ENCODE measurements around the gene GJD4.

GJD4 gene

DNA sequence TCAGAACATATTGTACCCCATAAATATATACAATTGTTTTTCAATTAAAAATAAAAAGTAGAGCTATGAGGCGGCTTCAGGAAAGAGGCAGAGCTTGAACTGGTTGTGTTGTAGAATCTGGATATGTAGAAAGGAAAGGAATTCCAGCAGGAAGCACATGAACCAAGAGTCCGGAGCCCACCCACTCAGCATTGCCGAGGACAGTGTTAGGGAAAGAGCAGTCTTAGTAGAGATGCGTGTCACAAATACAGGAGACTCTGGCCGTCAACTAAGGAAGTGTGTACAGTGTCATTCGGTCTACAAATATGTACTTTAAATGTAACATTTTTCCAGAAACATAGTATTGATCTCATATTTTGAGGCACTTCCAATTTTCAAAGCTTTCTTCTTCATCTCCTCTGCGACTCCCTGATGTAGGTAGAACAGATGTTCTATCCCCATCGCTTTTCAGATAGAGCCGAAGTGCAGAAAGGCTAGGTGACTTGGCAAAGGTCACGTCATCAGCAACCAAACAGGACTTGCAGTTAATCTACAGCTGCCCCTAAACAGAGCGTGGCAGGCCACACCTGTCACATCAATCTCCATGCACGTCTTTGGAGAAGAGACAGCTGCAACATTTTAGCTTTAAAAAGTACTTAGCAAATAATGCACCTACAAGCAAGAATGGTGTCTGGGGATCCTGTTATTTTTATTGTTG is 25.3 kb upstream of the GJD4 start:
- no peak for DNase-seq

DNA sequence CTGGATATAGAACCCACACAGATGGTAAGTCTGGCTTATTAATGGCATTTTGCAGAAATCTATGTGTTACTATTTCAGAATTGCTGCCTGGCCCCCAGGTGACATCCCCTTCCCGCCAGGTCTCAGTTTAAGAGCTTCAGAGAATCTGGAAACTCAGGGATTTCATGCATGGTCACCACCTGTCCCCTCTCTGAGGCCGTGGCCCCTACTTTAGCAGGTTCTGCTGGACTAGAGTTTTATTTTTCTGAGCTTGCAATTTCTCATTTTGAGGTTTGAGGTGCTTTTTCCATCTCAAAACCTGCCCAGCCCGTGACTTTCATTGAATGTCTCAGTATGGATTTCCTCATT is 24.7 kb upstream of the GJD4 start:
- no peak for DNase-seq

DNA sequence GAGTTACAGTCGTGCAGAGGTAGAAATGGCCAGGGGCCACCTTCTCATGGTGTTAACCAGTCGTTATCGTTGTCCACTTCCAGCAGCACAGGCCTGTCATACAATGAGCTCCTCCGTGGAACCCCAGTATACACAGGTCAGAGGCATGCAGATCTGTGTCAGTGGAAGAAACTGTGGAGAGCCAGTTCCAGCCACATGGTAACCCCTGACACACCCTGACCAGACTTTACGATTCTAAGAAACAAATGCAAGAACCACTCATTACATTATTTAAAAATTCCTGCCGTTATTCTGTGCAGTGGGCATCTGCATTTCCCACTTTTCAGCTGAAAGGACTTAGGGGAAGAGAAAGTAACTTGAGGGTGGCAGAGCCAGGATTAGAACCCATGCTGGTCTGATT is 23.5 kb upstream of the GJD4 start:
- no peak for DNase-seq

DNA sequence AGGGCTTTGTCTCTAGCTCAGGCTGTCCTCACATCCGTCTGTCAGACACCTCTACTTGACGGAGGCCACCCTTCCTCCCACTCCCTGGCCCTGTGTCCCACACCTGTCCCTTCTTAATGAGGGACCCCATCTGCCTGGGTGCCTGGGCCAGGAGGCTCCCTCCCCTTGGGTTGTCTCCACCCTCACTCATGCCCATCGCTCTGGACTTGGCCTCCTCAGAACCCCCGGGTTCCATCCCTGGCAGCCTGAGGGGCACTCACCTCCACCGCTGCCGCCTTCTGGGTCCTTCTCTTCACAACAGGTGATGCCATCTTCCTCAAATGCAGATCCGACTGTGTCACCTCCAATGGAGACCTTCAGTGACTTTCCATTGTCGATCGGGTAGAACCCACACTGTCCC is 20.2 kb upstream of the GJD4 start:
- DNase-seq, result no peak

DNA sequence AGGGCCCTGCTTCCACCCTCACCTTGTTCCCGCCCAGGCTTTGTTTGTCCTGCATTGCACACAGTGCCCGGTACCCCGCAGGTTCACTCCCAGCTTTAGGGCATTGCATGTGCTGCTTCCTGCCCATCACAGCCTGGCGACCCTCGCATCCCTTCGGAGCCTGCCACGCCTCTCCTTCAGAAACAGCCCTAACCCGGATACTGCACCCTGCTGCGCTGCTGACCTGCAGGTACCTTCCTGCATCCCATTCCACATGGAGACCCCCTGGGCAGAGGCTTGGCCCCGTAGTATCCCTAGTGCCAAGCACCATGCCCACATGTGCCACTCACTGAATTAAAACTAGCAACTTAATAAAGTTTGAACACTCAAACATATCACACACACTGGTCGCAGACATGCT is 19.8 kb upstream of the GJD4 start:
- DNase-seq, result no peak

DNA sequence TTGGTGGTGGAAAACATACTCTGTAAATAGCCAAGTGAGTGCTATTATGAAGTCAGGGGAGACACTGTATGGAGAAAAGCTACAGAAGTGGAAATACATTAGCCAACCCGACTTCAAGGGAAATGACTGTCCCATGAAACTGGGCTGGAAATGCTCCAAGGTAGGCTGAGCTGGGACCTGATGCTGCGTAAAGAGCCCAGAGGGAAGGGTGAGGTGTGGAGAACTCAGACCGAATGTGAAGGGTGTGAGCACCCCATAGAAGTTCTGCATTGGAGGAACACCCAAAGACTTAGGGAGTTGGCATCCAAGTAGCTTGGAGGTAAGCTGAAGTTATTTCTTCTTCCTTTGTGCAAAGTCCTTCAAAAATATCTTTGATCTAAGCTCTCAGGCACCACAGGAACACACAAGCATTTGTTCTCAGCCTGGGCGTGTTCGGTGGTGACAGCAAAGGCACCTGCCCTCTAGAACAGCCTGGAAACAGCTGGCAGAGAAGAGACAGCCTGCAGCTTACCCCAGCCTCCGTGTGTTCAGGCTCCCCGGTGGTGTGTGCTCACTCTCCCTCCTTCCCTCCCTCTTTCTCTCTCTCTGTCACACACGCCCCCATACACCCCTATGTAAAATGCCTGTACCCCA is 19.1 kb upstream of the GJD4 start:
- no peak for DNase-seq

DNA sequence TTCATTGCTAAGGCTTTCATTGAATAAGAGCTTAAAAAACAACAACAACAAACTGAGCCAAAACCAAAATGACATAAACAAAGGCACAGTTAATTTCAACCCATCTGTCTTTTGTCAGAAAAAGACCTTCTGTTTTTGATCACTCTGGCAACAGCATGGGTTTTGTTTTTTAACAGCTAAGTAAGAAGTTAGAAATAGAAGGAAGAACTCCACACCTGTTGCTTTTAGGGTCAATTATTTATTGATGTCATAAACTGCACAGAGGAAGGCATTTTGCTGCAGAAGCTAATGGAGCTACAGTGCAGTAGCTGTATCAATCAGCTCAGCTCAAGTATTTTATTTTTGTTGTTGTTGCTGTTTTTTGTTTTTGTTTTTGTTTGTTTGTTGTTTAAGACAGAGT is 16.3 kb upstream of the GJD4 start:
- no peak for DNase-seq

DNA sequence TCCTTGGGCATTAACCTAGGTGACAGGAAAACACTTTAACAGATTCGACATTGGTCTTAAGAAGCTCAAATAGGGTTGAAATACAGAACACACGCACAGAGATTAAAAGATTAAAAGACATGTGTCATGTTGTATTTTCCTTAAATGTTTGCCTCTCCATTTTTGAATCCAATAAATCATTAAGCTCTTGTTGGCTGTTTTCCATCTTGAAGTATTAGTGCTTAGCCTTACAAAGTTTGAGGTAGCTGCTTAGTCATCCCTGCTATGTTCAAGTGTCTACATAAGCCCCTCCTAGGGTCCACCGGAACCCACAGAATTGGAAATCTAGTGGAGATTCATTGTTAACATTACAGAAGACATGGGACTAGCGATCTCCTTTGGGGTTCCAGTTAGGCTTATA is 12.7 kb upstream of the GJD4 start:
- no peak for DNase-seq

DNA sequence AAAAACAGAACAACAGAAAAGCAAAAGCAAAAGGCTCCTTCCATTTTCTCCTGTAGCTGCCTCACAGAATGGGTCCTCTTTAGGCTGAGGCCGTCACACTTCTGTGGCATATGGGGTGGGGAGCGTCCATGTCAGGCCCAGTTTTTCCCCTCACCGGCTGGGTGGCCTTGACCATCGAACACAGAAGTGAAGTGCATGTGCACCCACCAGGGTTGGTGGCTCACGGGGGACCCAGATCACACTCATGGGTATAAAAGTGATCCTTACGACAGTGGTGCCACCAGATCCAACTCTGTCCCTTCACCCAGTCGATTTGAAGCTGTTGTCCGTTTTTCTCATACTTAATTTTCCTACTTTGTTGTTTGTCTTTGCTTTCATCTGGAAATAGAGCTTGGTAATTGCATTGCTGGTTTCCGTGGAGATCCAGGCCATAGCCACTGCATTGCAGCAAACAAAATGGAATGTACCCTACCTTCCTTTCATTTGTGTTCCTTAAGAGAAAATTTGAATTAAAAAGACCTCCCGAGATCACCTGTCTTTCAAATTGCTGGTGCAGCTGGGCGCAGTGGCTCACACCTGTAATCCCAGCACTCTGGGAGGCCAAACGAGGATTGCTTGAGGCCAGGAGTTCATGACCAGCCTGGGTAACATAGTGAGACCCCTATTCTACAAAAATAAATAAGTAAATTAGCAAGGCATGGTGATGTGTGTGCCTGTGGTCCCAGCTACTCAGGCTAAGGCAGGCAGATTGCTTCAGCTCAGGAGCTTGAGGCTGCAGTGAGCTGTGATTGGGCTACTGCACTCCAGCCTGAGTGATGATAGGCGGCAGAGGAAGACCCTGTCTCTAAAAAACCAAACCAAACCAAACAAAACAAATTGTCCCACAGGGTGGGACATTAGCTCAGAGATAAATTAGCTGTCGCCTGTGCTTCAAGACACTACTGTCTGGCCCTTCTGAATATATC is 10.7 kb upstream of the GJD4 start:
- DNase-seq, result no peak

DNA sequence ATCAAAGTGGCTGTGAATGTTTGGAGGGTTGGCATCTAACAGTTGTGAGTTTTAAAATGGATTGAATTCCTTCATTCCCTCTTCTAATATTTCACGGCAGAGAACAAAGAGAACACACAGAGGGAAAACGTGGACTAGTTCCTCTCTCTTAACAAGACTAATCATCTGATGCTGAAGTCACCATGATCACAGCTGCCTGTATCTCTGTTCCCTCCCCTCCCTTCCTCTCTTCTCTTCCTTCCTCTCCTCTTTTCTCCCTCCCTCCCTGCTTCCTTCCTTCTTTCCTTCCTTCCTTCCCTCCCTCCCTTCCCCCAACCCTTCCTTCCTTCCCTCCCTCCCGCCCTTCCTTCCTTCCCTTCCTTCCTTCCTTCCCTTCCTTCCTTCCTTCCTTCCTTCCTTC is 10.0 kb upstream of the GJD4 start:
- DNase-seq, result no peak

DNA sequence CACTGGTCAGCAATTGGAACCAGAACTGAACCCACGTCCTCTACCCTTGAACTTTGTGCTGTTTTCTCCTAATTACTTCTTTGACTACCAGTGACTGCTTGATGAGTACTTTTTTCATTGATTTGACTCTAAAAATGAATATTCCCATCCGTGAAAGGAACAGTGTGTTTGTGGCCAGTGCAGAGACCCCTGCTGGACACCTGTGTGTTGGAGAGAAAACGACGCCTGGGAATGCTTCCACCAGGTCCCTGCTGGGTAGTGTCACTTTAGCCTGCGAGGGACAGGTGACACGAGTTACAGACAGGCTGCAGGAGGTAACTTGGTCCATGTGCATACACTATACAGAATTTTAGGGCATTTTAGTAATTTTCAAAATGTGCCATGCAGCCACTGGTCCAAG is 6.8 kb upstream of the GJD4 start:
- DNase-seq, result no peak

DNA sequence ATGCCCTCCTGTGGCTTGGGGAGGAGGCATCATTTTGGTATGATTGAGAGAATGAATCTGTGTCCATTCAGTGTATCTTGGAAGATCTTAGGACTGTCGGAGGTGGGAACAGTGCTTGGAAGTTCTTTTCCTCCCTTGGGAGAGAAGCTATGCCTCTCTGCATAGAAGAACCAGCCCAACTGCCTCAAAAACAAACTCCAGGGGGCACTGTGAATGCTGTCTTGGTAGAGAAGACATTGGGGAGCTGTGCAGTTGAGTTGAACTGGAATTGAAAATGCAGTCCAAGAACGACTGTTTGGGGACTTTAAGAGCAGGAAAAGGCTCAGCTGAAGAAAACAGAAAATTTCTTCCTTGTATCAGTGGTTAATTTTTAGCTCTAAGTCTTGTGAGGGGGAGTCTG is 4.9 kb upstream of the GJD4 start:
- no peak for DNase-seq

DNA sequence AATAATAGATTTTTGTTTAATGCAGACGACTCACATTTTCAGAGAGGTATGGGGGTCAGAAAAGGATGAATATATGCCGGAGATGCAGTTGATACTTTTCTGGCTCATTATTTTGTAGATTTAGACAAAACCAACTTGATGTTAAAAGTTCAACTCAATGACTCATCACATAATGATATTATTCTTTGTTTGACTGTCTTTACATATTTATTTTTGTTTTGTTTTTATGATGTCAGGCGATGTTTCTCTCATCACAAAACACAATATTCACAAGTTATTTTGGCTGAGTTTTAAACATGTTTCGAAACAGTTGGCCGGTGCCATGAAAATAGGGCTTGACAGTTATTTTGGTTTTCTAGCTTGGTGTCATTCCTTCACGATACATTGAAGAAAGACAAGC is 1.3 kb downstream of the GJD4 start:
- no peak for DNase-seq

DNA sequence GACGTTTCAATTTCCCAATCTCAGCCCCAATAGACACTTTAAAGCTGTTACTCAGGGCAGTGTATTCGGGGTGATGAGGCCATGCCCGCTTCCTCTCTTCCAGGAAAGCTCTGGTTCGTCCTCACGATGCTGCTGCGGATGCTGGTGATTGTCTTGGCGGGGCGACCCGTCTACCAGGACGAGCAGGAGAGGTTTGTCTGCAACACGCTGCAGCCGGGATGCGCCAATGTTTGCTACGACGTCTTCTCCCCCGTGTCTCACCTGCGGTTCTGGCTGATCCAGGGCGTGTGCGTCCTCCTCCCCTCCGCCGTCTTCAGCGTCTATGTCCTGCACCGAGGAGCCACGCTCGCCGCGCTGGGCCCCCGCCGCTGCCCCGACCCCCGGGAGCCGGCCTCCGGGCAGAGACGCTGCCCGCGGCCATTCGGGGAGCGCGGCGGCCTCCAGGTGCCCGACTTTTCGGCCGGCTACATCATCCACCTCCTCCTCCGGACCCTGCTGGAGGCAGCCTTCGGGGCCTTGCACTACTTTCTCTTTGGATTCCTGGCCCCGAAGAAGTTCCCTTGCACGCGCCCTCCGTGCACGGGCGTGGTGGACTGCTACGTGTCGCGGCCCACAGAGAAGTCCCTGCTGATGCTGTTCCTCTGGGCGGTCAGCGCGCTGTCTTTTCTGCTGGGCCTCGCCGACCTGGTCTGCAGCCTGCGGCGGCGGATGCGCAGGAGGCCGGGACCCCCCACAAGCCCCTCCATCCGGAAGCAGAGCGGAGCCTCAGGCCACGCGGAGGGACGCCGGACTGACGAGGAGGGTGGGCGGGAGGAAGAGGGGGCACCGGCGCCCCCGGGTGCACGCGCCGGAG is 2.6 kb downstream of the GJD4 start:
- no peak for DNase-seq

DNA sequence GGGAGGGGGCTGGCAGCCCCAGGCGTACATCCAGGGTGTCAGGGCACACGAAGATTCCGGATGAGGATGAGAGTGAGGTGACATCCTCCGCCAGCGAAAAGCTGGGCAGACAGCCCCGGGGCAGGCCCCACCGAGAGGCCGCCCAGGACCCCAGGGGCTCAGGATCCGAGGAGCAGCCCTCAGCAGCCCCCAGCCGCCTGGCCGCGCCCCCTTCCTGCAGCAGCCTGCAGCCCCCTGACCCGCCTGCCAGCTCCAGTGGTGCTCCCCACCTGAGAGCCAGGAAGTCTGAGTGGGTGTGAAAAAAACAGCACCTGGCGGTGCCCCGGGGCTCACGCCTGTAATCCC is 3.2 kb downstream of the GJD4 start:
- no peak for DNase-seq

DNA sequence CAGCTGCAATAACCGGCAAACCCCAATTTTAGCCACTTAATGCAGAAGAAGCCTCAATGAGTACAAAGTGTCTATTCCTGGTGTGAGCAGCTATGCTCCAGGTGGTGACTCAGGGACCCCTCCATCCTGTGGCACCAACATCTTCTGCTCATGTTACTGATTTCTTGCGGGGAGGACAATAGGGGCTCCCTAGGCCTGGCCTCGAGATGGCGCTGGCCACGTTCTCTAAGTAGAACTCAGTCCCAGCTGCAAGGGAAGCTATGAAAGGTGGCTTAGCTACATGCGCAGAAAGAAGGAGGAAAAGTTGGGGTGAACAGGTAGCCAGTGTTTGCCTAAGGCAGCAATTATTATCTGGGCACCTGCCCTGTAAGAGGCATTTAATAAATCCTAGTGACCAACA is 6.6 kb downstream of the GJD4 start:
- no peak for DNase-seq

DNA sequence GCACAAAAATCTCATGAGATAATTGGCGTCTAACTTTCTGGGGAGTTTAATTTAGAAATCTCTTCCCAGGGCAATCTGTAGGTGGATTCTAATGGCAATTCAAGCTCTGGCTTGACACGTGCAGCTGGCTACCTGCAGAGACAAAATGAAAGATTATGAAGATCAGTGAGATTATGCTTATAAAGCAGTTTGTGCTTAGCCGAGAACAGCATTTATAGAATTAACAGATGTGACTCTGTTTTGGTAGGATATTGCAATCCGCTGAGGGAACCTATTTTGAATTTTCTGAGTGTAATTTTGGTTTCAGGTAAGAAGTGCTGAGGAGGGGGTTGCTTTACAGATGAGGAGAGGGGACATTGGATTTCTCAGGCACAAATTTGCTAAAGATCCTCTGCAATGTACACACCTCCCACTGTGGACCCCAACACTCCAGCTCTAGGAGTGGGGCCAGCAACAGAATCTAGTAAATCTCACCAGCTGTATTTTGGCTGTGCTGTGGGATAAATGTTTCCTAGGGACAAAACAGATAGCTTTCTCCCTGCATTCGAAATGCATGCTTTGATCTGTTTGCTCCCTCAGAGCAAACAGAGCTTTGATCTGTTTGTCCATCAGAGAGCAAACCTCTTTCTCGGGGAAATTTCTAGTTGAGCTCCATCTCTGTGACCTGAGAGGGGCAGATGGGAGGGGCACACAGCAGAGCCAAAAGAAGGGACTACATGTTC is 7.4 kb downstream of the GJD4 start:
- DNase-seq, result no peak

DNA sequence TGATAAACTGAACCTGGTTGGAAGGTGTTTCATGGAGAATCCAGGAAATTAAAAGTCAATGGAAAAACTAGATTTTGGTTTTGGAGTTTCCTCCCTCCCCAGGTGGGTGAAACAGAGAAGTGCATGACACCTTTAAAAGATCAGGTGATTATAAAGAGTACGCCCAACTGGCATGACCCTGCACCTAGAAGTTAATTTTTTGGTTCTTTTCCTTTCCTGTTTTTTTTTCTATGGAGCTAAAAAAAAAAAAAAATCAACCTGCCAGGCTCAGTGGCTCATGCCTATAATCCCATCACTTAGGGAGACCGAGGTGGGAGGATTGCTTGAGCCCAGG is 7.9 kb downstream of the GJD4 start:
- DNase-seq, result no peak

DNA sequence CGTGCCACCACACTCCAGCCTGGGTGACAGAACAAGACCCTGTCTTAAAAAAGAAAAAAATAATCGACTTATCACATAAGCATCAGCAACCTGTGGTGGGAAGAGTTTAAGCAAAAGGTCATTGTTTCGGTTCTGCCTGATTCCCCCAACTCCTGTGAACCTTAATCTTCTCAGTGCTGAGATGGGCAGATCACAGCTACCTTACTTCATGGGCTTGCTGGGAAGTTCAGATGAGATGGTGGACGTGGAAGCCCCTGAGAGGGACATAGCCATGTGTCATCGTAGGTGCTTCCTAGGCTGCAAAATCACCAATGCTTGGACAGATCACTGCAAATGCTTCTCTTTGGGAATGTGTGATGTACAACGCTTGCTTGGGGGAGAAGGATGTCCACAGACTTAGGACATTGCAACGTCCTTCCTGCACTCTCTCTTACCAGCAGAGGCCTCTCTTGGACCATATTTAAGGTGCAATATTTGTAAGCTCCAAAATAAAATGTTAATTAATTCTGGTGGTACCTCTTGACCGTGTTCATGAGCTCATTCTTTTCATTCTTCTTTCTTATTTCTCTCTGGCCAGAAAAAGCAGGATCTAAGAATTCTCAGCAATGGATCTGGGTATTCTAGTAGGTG is 8.6 kb downstream of the GJD4 start:
- DNase-seq, result no peak

DNA sequence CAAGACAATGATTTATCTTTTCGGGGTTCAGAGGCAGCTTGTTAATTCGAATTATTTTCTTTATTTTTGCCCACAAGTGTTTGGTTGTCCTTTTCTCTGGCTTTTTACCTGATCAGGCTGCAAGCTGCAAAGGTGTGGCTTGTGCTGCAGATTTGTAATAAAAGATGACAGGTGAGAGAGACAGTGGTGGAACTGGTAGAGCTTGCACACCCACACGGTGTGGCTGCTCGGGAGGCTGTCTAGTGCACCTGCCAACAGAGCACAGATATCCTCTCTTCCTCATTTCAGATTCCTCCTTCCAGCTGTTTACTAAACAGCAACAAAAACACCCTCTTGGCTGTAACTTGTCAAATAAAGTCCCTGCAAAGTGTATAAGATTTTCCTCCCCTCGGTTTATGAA is 9.2 kb downstream of the GJD4 start:
- DNase-seq, result no peak

DNA sequence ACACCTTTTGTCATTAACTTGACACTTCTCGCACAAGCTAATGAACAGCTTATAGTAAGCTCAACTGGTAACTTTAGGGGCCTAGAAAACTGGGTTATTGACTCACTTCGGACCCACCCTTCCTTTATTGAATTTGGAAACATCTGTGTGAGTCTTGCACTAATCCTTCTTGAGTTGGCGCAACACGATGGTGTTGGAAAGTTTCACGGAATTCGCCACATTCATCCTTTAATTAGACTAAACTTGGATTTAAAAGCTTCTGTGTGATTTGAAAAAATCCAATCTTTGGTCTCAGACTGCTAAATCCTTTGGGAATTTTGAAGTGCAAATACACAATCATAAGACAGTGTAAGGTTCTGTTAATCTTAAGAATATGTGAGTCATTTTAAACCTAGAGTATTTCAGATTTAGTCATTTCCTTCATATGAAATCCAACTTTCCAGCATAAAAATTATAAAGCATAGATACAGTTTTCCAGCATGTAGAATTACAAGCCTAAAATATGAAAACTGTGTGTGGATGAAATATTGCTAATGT is 21.9 kb downstream of the GJD4 start:
- no peak for DNase-seq

DNA sequence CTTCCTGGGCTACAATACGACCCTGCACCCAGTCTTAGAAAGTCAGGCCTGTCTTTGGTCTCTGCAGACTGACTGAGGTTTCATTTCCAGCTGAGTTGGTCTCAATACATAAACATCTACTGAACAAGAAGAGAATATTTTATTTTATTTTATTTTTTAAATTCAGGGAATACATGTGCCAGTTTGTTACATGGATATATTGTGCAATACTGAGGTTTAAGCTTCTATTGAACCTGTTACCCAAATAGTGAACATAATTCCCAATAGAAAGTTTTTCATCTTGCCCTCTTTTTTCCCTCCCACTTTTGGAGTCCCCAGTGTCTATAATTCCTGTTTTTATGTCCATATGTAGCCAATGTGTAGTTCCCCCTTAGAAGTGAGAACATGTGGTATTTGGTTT is 26.3 kb downstream of the GJD4 start:
- DNase-seq, result no peak

Measured in DMS153 (cell line).